Measurements from ENCODE around the gene PLEKHA7.

DNA sequence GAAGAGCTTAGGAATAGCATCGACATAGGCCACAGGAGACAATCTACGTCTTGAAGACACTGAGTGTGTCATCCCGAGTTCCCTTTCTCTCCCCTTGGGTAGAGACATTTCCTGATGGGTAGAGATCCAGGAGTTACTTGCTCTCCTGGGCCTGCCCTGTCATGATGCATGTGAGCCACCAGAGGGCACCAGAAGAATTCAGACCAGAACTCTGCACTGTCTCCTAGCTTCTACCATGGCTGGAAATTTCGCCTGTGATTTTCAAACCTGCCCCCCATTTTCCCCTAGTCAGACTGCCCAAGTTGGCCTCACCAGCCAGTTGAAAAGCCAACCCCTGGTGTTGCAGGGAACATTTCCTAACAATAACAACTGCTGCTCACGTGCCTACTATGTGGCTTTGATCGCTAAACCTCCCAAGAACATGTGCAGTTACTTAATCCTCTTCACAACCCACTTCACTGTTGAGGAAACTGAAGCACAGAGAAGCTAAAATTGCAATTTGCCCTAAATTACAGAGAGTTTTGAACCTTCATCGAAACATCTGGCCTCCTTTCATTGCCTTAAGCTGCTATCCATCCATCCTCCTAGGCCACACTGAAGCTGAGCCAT lies 228.6 kb downstream of the PLEKHA7 start:
- TF ChIP-seq POLR2A (IDR thresholded peaks at IDR 0.05; ENCODE audit: borderline replicate concordance, extremely low read depth, insufficient read depth, insufficient read length) (no peak), SP1 (IDR thresholded peaks at IDR 0.05; ENCODE audit: low read depth) (no peak), EZH2phosphoT487 (IDR thresholded peaks at IDR 0.05; ENCODE audit: borderline replicate concordance) (no peak), EZH2 (IDR thresholded peaks at IDR 0.05) (no peak), SRF (IDR thresholded peaks at IDR 0.05; ENCODE audit: low read depth) (no peak), YY1 (IDR thresholded peaks at IDR 0.05; ENCODE audit: extremely low read depth, insufficient replicate concordance, low read depth, low read length) (no peak)
- TF ChIP-seq, protein P1, sequence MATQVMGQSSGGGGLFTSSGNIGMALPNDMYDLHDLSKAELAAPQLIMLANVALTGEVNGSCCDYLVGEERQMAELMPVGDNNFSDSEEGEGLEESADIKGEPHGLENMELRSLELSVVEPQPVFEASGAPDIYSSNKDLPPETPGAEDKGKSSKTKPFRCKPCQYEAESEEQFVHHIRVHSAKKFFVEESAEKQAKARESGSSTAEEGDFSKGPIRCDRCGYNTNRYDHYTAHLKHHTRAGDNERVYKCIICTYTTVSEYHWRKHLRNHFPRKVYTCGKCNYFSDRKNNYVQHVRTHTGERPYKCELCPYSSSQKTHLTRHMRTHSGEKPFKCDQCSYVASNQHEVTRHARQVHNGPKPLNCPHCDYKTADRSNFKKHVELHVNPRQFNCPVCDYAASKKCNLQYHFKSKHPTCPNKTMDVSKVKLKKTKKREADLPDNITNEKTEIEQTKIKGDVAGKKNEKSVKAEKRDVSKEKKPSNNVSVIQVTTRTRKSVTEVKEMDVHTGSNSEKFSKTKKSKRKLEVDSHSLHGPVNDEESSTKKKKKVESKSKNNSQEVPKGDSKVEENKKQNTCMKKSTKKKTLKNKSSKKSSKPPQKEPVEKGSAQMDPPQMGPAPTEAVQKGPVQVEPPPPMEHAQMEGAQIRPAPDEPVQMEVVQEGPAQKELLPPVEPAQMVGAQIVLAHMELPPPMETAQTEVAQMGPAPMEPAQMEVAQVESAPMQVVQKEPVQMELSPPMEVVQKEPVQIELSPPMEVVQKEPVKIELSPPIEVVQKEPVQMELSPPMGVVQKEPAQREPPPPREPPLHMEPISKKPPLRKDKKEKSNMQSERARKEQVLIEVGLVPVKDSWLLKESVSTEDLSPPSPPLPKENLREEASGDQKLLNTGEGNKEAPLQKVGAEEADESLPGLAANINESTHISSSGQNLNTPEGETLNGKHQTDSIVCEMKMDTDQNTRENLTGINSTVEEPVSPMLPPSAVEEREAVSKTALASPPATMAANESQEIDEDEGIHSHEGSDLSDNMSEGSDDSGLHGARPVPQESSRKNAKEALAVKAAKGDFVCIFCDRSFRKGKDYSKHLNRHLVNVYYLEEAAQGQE (IDR thresholded peaks at IDR 0.05; ENCODE audit: low read depth): no peak
- TF ChIP-seq, protein P2, sequence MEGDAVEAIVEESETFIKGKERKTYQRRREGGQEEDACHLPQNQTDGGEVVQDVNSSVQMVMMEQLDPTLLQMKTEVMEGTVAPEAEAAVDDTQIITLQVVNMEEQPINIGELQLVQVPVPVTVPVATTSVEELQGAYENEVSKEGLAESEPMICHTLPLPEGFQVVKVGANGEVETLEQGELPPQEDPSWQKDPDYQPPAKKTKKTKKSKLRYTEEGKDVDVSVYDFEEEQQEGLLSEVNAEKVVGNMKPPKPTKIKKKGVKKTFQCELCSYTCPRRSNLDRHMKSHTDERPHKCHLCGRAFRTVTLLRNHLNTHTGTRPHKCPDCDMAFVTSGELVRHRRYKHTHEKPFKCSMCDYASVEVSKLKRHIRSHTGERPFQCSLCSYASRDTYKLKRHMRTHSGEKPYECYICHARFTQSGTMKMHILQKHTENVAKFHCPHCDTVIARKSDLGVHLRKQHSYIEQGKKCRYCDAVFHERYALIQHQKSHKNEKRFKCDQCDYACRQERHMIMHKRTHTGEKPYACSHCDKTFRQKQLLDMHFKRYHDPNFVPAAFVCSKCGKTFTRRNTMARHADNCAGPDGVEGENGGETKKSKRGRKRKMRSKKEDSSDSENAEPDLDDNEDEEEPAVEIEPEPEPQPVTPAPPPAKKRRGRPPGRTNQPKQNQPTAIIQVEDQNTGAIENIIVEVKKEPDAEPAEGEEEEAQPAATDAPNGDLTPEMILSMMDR (IDR thresholded peaks at IDR 0.05 in 2 of 3, conservative IDR thresholded peaks at IDR 0.05 in 1 of 3; ENCODE audit: borderline replicate concordance in 1 of 3, insufficient read depth in 1 of 3, low read depth in 2 of 3, low read length in 2 of 3): peak; percentile 84 to 94 (median 93)
